ENCODE results near the gene COPZ1.
"Not testable (repeated sequence)": the region's sequence is repeated elsewhere in the genome, so short reads cannot be mapped to it uniquely, and the experiment has no call there.

COPZ1 gene, protein sequence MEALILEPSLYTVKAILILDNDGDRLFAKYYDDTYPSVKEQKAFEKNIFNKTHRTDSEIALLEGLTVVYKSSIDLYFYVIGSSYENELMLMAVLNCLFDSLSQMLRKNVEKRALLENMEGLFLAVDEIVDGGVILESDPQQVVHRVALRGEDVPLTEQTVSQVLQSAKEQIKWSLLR

DNA sequence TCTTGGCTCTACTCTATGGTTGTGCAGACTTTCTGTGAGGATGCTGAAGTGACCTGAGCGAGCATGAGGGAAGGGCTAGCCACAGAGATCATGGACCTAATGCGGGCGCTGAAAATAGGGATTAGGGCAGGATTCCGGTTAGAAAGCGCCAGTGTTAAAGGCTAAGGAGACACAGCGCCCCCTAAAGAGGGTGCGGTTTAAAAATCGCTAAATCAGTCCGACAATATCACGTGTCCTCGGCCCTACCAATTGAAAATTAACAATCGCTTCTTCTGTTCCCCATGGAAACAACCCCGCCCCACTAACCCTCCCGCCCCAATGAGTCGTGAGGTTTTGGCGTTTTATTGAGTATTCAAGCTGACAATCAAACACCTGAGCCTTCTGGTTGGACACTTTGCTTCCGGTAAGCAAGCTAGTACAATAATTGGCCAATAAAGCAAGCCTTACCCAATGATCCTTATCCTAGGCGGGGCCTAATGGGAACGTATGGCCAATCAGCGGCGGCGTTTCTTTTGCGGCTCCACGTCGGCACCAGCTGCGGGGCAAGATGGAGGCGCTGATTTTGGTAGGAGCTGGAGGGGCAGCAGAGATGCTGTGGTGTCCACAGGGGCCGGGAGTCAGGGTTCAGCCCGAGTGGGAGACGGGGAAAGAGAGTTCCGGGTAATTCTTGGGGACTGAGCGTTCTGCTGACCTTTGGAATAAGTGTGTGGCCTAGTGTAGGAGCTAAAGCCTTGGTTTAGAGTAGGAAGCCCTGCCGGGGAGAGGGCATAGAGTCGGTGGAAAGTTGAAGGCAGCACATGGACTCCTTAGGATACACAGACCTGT, at the start of gene COPZ1:
COPZ1 (plus strand) TSS at position 515 of the 825 bp plus-strand sequence; CDS start at position 548, 33 bp downstream.
- no peaks in the 10 kb centered on the region for H3K27me3 ChIP-seq (ENCODE audit: control insufficient read depth, insufficient read depth, low read length)
- H3K4me1 ChIP-seq (ENCODE audit: control insufficient read depth, insufficient read depth, low read length) = peaks cover 20% of the 10 kb centered on the region
- no peaks in the 10 kb centered on the region for H3K9me3 ChIP-seq (ENCODE audit: control insufficient read depth, low read length)
- peak within 1 kb of the TSS; percentile 96 for H3K9ac ChIP-seq (ENCODE audit: low read length)
- H3K36me3 ChIP-seq (ENCODE audit: control insufficient read depth, insufficient read depth, low read length) = no peaks in the 10 kb centered on the region
- peak within 1 kb of the TSS; percentile 93 for H3K4me3 ChIP-seq (ENCODE audit: low read length)

DNA sequence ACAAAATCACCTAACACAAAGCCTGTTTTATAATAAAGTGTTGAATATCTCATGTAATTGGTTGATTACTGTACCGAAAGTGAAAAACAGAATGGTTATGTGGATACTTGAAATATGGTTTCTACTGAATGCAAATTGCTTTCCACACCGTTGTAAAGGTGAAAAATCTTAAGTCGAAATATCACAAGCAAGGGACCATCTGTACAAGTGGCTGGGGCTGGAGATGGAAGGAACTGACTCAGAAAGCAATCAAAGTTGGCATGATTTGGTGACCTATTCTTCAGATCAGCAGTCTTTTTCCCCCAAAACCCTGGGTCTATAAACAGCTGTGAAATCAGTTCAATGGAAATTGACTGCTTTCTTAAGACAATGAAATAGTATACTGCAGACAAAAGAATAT, 48.6 kb upstream of the COPZ1 start:
- Histone ChIP-seq H3K9me3 (ENCODE audit: control insufficient read depth, low read length) (no peaks in the 10 kb centered on the region), H3K9ac (ENCODE audit: low read length) (no peak overlapping the region), H3K36me3 (ENCODE audit: control insufficient read depth, insufficient read depth, low read length) (no peaks in the 10 kb centered on the region)

DNA sequence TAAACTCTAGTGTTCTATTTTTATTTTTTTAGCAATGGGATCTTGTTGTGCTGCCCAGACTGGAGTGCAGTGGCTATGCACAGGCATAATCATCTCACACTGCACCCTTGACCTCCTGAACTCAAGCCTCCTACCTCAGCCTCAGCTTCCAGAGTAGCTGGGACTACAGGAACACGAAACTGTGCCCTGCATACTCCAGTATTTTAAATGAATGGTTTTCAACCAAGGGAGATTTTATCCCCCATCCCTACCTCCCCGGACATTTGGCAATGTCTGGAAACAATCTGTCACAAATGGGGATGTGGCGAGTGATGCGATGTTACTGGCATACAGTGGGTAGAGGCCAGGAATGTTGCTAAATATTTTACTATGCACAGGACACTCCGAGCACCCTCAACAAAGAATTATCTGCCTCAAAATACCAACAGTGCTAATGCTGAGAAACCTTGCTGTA, 47.1 kb upstream of the COPZ1 start:
- peaks cover 9% of the 10 kb centered on the region for H3K4me1 ChIP-seq (ENCODE audit: control insufficient read depth, insufficient read depth, low read length)

More for the DNA sequence above, 48.6 kb upstream of the COPZ1 start:
- Histone ChIP-seq H3K27me3 (ENCODE audit: control insufficient read depth, insufficient read depth, low read length) (no peaks in the 10 kb centered on the region), H3K4me3 (ENCODE audit: low read length) (no peak overlapping the region), H3K4me1 (ENCODE audit: control insufficient read depth, insufficient read depth, low read length) (peaks cover 8% of the 10 kb centered on the region)

DNA sequence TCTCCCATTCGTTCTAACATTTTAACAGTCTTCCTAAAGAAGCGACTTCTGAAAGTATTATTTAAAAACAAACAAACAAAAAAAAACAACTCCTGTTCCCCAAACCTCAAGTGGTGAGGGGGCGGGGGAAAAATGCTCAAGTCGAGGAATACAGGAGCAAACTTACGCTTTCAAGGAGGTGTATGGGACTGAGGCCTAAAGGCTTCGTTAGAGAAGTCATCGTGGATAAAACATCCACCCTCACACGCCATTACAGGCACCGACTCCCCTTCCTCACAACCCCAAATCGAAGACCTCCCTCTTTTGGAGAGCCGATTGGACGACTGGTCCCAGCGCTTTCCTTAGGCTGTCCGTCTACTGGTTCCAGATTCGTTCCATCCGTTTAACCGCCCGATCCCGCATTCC, 45.7 kb upstream of the COPZ1 start:
- Histone ChIP-seq H3K36me3 (ENCODE audit: control insufficient read depth, insufficient read depth, low read length) (peaks cover 10% of the 10 kb centered on the region), H3K9ac (ENCODE audit: low read length) (peak overlapping the region; percentile 73), H3K27me3 (ENCODE audit: control insufficient read depth, insufficient read depth, low read length) (no peaks in the 10 kb centered on the region), H3K4me1 (ENCODE audit: control insufficient read depth, insufficient read depth, low read length) (peaks cover 22% of the 10 kb centered on the region), H3K9me3 (ENCODE audit: control insufficient read depth, low read length) (no peaks in the 10 kb centered on the region), H3K4me3 (ENCODE audit: low read length) (peak overlapping the region; percentile 42)

More for the DNA sequence above, 47.1 kb upstream of the COPZ1 start:
- H3K27me3 ChIP-seq (ENCODE audit: control insufficient read depth, insufficient read depth, low read length) = no peaks in the 10 kb centered on the region
- no peak overlapping the region for H3K4me3 ChIP-seq (ENCODE audit: low read length)
- H3K9me3 ChIP-seq (ENCODE audit: control insufficient read depth, low read length) = no peaks in the 10 kb centered on the region
- peak overlapping the region; percentile 73 for H3K9ac ChIP-seq (ENCODE audit: low read length)
- no peaks in the 10 kb centered on the region for H3K36me3 ChIP-seq (ENCODE audit: control insufficient read depth, insufficient read depth, low read length)

DNA sequence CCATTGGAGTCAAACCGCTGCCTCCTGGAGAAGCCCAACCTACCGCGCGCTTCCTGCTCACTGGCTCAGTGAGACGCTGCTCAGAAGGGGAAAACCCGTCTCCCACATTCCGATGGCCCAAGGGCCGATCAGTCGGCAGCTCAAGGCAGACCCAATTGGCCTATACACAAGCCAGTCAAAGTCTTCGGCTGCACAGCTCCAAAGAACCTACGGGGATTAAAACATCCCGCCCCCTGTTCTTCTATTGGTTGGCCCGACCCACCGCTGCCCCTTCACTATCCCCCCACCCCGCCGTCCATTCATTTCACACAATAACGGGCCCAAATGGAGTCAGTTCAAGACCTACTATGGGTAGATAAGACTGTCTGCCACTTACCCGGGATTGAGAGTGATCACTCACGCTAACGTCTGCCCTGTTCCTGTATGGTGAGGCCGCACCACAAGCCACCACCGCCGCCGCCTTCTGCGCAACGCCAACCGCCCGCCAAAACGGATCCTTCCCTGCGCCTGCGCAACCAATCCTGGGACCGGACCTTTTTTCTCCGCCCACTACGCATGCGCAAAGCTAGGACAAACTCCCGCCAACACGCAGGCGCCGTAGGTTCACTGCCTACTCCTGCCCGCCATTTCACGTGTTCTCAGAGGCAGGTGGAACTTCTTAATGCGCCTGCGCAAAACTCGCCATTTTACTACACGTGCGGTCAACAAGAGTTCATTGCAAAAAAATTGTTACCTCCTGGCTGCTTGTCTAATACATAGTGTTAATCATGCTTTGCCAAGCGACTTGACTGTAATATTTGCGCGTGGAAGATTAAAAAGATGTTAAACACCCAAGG, 45.1 kb upstream of the COPZ1 start, which contains the start of gene CBX5:
CBX5 (minus strand) TSS at position 491 of the 836 bp plus-strand sequence. CDS start 22,472 bp downstream, outside the sequence.
- peaks cover 25% of the 10 kb centered on the region for H3K4me1 ChIP-seq (ENCODE audit: control insufficient read depth, insufficient read depth, low read length)
- peaks cover 11% of the 10 kb centered on the region for H3K36me3 ChIP-seq (ENCODE audit: control insufficient read depth, insufficient read depth, low read length)
- peak within 1 kb of the TSS; percentile 61 for H3K4me3 ChIP-seq (ENCODE audit: low read length)
- no peaks in the 10 kb centered on the region for H3K9me3 ChIP-seq (ENCODE audit: control insufficient read depth, low read length)
- H3K27me3 ChIP-seq (ENCODE audit: control insufficient read depth, insufficient read depth, low read length) = no peaks in the 10 kb centered on the region
- peak within 1 kb of the TSS; percentile 75 for H3K9ac ChIP-seq (ENCODE audit: low read length)

DNA sequence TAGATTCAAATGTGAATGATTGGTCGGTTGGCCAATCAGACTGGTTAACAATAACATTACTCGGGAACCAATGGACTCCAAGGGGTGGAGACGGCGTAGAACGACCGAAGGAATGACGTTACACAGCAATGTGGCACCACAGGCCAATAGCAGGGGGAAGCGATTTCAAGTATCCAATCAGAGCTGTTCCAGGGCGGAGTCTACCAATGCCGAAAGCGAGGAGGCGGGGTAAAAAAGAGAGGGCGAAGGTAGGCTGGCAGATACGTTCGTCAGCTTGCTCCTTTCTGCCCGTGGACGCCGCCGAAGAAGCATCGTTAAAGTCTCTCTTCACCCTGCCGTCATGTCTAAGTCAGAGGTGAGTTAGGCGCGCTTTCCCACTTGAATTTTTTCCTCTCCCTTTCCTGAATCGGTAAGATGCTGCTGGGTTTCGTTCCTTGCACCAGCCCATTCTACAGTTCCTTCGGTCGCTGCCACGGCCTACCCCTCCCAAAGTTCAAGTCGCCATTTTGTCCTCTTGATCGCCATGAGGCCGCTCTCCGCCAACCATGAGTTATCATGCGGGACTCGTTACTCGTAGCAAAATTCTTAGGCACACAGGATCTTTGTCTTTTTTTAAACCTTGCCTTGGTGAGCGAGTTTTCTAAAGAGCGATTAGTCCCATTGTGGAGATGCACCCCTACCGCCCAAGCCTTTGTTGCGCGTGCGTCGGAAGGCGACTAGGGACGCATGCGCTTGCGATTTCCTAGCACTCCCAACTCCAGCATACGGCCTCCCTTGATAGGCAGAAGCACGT, 44.3 kb upstream of the COPZ1 start, which contains the start of gene HNRNPA1:
HNRNPA1 (plus strand) TSS at position 259 of the 793 bp plus-strand sequence; CDS start at position 341, 82 bp downstream.
- no peaks in the 10 kb centered on the region for H3K9me3 ChIP-seq (ENCODE audit: control insufficient read depth, low read length)
- H3K9ac ChIP-seq (ENCODE audit: low read length) = peak within 1 kb of the TSS; percentile 75
- H3K4me1 ChIP-seq (ENCODE audit: control insufficient read depth, insufficient read depth, low read length) = peaks cover 25% of the 10 kb centered on the region
- peak within 1 kb of the TSS; percentile 61 for H3K4me3 ChIP-seq (ENCODE audit: low read length)
- H3K36me3 ChIP-seq (ENCODE audit: control insufficient read depth, insufficient read depth, low read length) = peaks cover 11% of the 10 kb centered on the region
- no peaks in the 10 kb centered on the region for H3K27me3 ChIP-seq (ENCODE audit: control insufficient read depth, insufficient read depth, low read length)

DNA sequence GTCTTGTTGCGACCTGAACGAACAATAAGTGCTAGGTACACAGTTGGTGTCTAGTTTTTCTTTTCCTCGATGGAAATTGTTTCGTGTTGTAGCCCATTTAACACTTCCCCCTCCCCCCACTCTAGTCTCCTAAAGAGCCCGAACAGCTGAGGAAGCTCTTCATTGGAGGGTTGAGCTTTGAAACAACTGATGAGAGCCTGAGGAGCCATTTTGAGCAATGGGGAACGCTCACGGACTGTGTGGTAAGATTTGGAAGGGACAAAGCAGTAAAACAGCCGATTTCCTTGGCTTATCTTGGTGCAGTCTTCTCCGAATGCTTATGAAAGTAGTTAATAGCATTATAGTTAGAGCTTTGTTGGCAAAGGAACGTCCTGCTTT, 43.7 kb upstream of the COPZ1 start:
- Histone ChIP-seq H3K4me1 (ENCODE audit: control insufficient read depth, insufficient read depth, low read length) (peaks cover 30% of the 10 kb centered on the region), H3K4me3 (ENCODE audit: low read length) (peak overlapping the region; percentile 61), H3K9ac (ENCODE audit: low read length) (peak overlapping the region; percentile 75), H3K36me3 (ENCODE audit: control insufficient read depth, insufficient read depth, low read length) (peaks cover 11% of the 10 kb centered on the region)
- not testable (repeated sequence) for H3K27me3 ChIP-seq (ENCODE audit: control insufficient read depth, insufficient read depth, low read length); H3K9me3 ChIP-seq (ENCODE audit: control insufficient read depth, low read length)

DNA sequence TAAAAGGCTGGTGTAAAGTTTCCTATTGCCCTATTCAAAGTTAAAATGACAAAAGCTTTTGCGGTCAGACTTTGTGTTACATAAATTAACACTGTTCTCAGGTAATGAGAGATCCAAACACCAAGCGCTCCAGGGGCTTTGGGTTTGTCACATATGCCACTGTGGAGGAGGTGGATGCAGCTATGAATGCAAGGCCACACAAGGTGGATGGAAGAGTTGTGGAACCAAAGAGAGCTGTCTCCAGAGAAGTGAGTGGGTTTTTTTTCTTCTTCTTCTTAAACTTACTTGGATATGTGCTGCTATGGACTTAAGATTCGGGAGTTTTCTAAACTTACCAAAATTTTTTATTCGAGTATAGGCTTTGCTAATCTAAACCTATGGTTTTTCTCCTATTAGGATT, 43.2 kb upstream of the COPZ1 start:
- Histone ChIP-seq H3K9ac (ENCODE audit: low read length) (peak overlapping the region; percentile 75), H3K36me3 (ENCODE audit: control insufficient read depth, insufficient read depth, low read length) (peaks cover 11% of the 10 kb centered on the region), H3K4me1 (ENCODE audit: control insufficient read depth, insufficient read depth, low read length) (peaks cover 35% of the 10 kb centered on the region), H3K4me3 (ENCODE audit: low read length) (peak overlapping the region; percentile 61)
- not testable (repeated sequence) for H3K9me3 ChIP-seq (ENCODE audit: control insufficient read depth, low read length); H3K27me3 ChIP-seq (ENCODE audit: control insufficient read depth, insufficient read depth, low read length)

DNA sequence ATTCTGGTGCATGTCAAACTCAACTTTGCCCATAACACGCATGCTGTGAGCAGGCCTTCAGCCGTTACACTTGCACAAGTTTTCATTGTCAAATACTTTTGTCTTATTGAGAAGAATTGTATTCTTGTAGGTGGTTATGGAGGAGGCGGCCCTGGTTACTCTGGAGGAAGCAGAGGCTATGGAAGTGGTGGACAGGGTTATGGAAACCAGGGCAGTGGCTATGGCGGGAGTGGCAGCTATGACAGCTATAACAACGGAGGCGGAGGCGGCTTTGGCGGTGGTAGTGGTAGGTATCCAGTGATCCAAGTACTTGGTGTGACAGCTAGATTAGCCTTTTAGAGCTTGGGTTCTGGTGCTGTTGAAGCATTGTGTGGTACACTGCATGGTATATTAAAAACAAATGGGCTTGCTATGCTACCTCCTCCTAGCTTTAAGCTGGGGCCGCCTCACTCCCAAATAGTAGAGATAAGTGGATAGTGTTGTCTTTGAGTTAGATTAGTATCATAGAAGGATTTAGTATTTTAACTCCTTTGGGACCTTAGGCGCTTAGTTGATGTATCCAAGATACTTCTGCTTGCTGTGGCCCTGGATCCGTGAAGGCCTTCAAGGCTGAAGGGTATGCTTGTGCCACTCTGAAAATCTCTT, 41.9 kb upstream of the COPZ1 start:
- peak overlapping the region; percentile 12 for H3K9ac ChIP-seq (ENCODE audit: low read length)
- H3K4me3 ChIP-seq (ENCODE audit: low read length) = no peak overlapping the region
- no peaks in the 10 kb centered on the region for H3K9me3 ChIP-seq (ENCODE audit: control insufficient read depth, low read length)
- H3K36me3 ChIP-seq (ENCODE audit: control insufficient read depth, insufficient read depth, low read length) = peaks cover 21% of the 10 kb centered on the region
- H3K27me3 ChIP-seq (ENCODE audit: control insufficient read depth, insufficient read depth, low read length) = no peaks in the 10 kb centered on the region
- peaks cover 46% of the 10 kb centered on the region for H3K4me1 ChIP-seq (ENCODE audit: control insufficient read depth, insufficient read depth, low read length)

DNA sequence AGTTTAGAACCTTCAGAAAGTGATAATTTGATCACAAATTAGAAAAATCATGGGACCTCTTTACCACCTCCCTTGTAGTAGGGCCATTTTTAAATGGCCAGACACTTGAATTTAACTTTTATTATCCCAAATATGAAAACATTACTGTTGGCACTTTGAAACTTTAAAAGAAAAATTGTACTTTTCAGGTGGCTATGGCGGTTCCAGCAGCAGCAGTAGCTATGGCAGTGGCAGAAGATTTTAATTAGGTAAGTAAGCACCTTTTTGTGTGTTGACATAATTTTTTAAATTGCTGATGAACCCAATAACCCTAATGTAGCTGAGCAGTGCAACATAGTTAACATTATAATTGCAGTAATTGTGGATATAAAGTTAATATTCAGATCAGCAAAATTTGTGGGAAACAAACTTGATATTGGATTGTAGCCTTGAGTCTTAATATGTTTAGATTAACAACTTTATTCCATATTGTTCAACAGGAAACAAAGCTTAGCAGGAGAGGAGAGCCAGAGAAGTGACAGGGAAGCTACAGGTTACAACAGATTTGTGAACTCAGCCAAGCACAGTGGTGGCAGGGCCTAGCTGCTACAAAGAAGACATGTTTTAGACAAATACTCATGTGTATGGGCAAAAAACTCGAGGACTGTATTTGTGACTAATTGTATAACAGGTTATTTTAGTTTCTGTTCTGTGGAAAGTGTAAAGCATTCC, 40.7 kb upstream of the COPZ1 start:
- Histone ChIP-seq H3K9ac (ENCODE audit: low read length) (peak overlapping the region; percentile 2), H3K36me3 (ENCODE audit: control insufficient read depth, insufficient read depth, low read length) (peaks cover 21% of the 10 kb centered on the region), H3K4me1 (ENCODE audit: control insufficient read depth, insufficient read depth, low read length) (peaks cover 51% of the 10 kb centered on the region)
- H3K4me3 ChIP-seq (ENCODE audit: low read length); H3K9me3 ChIP-seq (ENCODE audit: control insufficient read depth, low read length); H3K27me3 ChIP-seq (ENCODE audit: control insufficient read depth, insufficient read depth, low read length): not testable (repeated sequence)
